Heart right ventricle (tissue), 16 donors: ENCODE data around the gene MS4A18. TPM values are rescaled to one million over a fixed set of nuclear protein-coding genes. Genes with fewer than 3 reads are reported as not detected.

Experiments used
- ATAC-seq, 8 donors: fragments of 200-7000 bp; cut with Tn5 transposase; one replicate each; pipeline ENCODE4 v1.9.1; 2020; ENCODE audit warnings: mild to moderate bottlenecking in 8 of 8, moderate library complexity in 8 of 8, moderate number of reproducible peaks in 1 of 8
- DNase-seq, 2 donors: peaks; one replicate each; pipeline ENCODE4 v3.0.0-alpha.2; 2020
- H3K27ac ChIP-seq, 10 donors: fragments of 200-600 bp; sonication (generic) in 2 of 10; one replicate each; pipeline versions ENCODE4 v1.5.0 to v1.8.0; 2020 to 2022; ENCODE audit warnings: mild to moderate bottlenecking in 3 of 10
- H3K27me3 ChIP-seq, 7 donors: fragments of 200-600 bp; one replicate each; pipeline ENCODE4 v1.8.0; 2021 to 2022; ENCODE audit warnings: mild to moderate bottlenecking in 2 of 7
- H3K36me3 ChIP-seq, 9 donors: fragments of 200-600 bp; sonication (generic) in 1 of 9; one replicate each; pipeline versions ENCODE4 v1.5.0 to v1.8.0; 2020 to 2022; ENCODE audit warnings: mild to moderate bottlenecking in 2 of 9
- H3K4me1 ChIP-seq, 9 donors: fragments of 200-600 bp; sonication (generic) in 1 of 9; one replicate each; pipeline versions ENCODE4 v1.5.0 to v1.8.0; 2020 to 2022; ENCODE audit warnings: mild to moderate bottlenecking in 4 of 9
- H3K4me3 ChIP-seq, 10 donors: fragments of 200-600 bp; sonication (generic) in 2 of 10; one replicate each; pipeline versions ENCODE4 v1.5.0 to v1.8.0; 2020 to 2022; ENCODE audit warnings: mild to moderate bottlenecking in 7 of 10, moderate library complexity in 2 of 10
- H3K9me3 ChIP-seq, 11 donors: fragments of 200-600 bp in 10 of 11; sonication (generic) in 2 of 11; one replicate each; pipeline versions ENCODE4 v1.5.0 to v1.8.0; 2013 to 2022; ENCODE audit warnings: mild to moderate bottlenecking in 2 of 11, control low read depth in 1 of 11, moderate library complexity in 1 of 11
- WGBS, 2 donors: extraction: QIAGEN DNeasy Blood & Tissue Kit; methylation state at CpG; one replicate each; pipeline ENCODE4 v1.1.7; 2013; ENCODE audit warnings: inconsistent platforms in 1 of 2; 5-methylcytosine and 5-hydroxymethylcytosine counted together
- intact Hi-C, 10 donors: fragments of 100-400 bp; cut with DNase I; formaldehyde crosslinking; loops; one replicate each; pipeline versions ENCODE4 v1.11.1 to v1.14.2; 2022
- polyA plus RNA-seq, 2 donors: library from polyadenylated mRNA; stranded (reverse); fragments of 200-250 nt; gene quantifications; one replicate each; pipeline ENCODE4 v1.2.3, GENCODE V29; 2013
- total RNA-seq, 10 donors: library from RNA; stranded (reverse); fragmentation: NEBNext Ultra II Directional in 3 of 10; extraction: Animal tissue kit (Norgen Biotek cat#: 25700) in 3 of 10; gene quantifications; one replicate each; pipeline versions ENCODE4 v1.2.1 to v1.2.4, GENCODE V29; 2021 to 2023
- TF ChIP-seq, protein P1 (sequence below), 9 donors: fragments of 200-600 bp; sonication (generic) in 2 of 9; IDR thresholded peaks; one replicate each; pipeline versions ENCODE4 v1.5.0 to v1.8.0; 2021 to 2022; ENCODE audit warnings: antibody characterized with exemption in 9 of 9, mild to moderate bottlenecking in 5 of 9, moderate library complexity in 1 of 9
- donor health status: Arrhythmogenic right ventricular cardiomyopathy.
- donor health status: ischemic (EF 13 %, LVEDD 7.1; RV severe dilation, severe dysfunction).
- donor health status: healthy with polysubstance abuse.
- donor health status: DM: no; HTN: yes; CAD: no.
- donor health status: DM: no; HTN: no; CAD: no.
- donor health status: ischemic (EF 25% LVEDD 6.9; RV normal size, moderate dysfunction).
- donor health status: ischemic (EF 25% LVEDD 5.7; RV mildly dilated, moderate dysfunction).
- donor health status: healthy.
- donor health status: DM: yes; HTN: yes; CAD: no.
- donor health status: Ischemic cardiomyopathy.
- donor health status: ischemic (EF 35%, LVEDD 5.7; RV mildly dilated, moderate dysfunction).
- donor health status: nonischemic (EF 11% LVEDD 7.7; RV severe dilation, severe dysfunction).
- donor health status: DM: yes; HTN: yes; CAD: no.
- donor health status: PGD.
- donor health status: ischemic (EF 29% LVEDD 5.4; RV normal size, mild dysfunction).
- donor health status: nonischemic (EF 23%, LVEDD 6.1; RV moderate dilation, normal function).

Gene MS4A18
- total and polyA plus RNA-seq, 12 donors, result not detected

DNA sequence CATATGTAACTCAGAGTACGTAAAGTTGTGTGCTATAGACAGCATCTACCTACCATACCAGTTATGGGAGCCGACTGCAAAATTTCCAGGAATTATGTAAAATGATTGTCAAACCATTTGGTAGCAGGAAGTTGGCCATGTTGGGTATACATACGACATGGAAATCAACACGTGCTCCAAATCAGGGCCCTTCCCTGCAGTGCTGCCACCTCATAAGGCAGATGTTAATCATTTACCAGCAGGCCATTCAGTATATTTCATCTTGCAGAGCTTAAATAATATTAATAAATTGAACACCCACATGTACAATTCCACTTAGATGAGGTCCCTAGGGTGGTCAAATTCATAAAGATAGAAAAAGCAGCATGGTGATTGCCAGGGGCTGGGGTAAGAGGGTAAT lies 9.8 kb downstream of the MS4A18 start:
- no peaks in the 10 kb centered on the region for H3K9me3 ChIP-seq
- 82 to 88% methylated on average over 4 of the region's 4 CpGs for WGBS, 2 donors
- TF ChIP-seq, protein P1, sequence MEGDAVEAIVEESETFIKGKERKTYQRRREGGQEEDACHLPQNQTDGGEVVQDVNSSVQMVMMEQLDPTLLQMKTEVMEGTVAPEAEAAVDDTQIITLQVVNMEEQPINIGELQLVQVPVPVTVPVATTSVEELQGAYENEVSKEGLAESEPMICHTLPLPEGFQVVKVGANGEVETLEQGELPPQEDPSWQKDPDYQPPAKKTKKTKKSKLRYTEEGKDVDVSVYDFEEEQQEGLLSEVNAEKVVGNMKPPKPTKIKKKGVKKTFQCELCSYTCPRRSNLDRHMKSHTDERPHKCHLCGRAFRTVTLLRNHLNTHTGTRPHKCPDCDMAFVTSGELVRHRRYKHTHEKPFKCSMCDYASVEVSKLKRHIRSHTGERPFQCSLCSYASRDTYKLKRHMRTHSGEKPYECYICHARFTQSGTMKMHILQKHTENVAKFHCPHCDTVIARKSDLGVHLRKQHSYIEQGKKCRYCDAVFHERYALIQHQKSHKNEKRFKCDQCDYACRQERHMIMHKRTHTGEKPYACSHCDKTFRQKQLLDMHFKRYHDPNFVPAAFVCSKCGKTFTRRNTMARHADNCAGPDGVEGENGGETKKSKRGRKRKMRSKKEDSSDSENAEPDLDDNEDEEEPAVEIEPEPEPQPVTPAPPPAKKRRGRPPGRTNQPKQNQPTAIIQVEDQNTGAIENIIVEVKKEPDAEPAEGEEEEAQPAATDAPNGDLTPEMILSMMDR (IDR thresholded peaks at IDR 0.05), result no peak

DNA sequence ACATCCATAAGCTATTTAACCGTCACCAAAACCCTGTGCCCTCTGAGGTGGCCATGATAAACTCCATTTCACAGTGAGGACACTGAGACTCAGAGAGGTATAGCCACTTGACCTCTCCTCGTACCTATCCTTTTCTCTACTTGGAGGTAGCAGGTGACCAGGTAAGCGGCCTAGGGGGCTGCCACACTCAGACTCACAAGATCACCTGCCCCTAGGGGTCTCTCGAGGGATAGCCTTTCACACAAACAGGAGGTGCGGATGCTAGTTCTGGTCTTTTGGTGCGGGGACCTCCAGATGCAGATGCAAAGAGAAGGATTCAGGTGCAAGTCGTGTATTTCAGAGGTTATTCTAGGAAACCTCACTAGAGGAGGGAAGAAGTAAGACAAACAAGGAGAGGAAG lies 14.6 kb downstream of the MS4A18 start:
- Histone ChIP-seq H3K9me3 (peaks cover 0 to 15% (median 0%) of the 10 kb centered on the region in 11 donors), H3K27me3 (peaks cover 0 to 25% (median 9%) of the 10 kb centered on the region in 7 donors), H3K4me3 (no peak overlapping the region), H3K4me1 (no peaks in the 10 kb centered on the region), H3K36me3 (no peaks in the 10 kb centered on the region), H3K27ac (no peak overlapping the region)
- intact Hi-C loops, result no loop called here
- ATAC-seq, result no peak
- TF ChIP-seq, protein P1 (IDR thresholded peaks at IDR 0.05), result no peak
- DNase-seq, result no peak
- WGBS, 2 donors, result 62 to 69% methylated on average over 7 of the region's 7 CpGs

More for the DNA sequence above, 9.8 kb downstream of the MS4A18 start:
- DNase-seq (no peak), ATAC-seq (no peak)
- no peak overlapping the region for H3K4me3 ChIP-seq
- no peak overlapping the region for H3K27ac ChIP-seq
- peaks cover 0 to 21% (median 5%) of the 10 kb centered on the region in 7 donors for H3K27me3 ChIP-seq
- intact Hi-C loops, result no loop called here
- H3K4me1 ChIP-seq, result no peaks in the 10 kb centered on the region
- H3K36me3 ChIP-seq, result no peaks in the 10 kb centered on the region

DNA sequence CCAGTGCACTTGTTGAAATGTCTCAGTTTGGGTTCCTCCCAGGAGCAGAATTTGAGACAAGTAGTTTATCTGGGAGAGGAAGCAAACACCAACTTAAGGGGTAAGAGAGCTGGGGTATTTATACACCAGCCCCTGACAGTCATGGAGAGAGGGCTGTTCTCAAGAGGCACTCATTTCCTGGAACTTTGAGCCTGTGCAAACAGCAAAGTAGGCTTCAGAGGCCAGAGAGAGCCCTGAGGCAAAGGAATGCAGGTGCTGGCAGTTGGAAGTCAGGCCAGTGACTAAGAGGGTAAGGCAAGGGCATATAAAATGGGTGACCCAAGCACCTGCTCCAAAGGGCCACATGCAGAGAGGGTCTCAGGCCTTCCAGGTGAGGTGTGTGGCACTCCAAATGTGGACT lies 16.1 kb downstream of the MS4A18 start:
- H3K4me3 ChIP-seq, result no peak overlapping the region
- no peak overlapping the region for H3K27ac ChIP-seq
- ATAC-seq (no peak), DNase-seq (no peak)
- H3K9me3 ChIP-seq, result peaks cover 0 to 26% (median 0%) of the 10 kb centered on the region in 11 donors
- intact Hi-C loops, result loop anchor here in 1 of 10 donors (10.0 kb wide), 1 partner anchor 56 kb away; no protein-coding TSS in a partner anchor
- no peaks in the 10 kb centered on the region for H3K36me3 ChIP-seq
- H3K4me1 ChIP-seq, result no peaks in the 10 kb centered on the region
- peaks cover 0 to 25% (median 9%) of the 10 kb centered on the region in 7 donors for H3K27me3 ChIP-seq
- TF ChIP-seq, protein P1 (IDR thresholded peaks at IDR 0.05), result no peak

DNA sequence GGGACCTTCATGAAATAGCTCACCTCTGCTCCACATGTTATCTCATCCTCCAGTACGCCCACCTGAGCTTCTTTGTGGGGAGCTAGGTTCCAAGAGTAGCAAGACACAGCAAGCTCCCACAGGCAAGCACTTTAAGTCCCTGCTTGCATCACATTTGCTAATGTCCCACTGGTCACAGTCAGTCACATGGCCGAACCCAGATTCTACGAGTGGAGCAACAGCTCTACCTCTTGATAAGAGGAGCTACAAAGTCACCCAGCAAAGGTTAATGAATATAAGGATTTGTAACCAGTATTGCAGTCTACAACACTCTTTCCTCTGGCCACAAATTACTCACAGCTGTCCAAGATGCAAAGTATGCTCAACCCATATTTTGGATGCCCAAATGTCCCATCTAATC lies 16.9 kb downstream of the MS4A18 start:
- no peaks in the 10 kb centered on the region for H3K36me3 ChIP-seq
- WGBS, 2 donors, result 72 to 78% methylated on average over 3 of the region's 3 CpGs
- no peaks in the 10 kb centered on the region for H3K4me1 ChIP-seq
- peaks cover 0 to 26% (median 0%) of the 10 kb centered on the region in 11 donors for H3K9me3 ChIP-seq
- H3K27me3 ChIP-seq, result peaks cover 0 to 23% (median 6%) of the 10 kb centered on the region in 7 donors
- intact Hi-C loops, result loop anchor here in 1 of 10 donors (10.0 kb wide), 1 partner anchor 57 kb away; no protein-coding TSS in a partner anchor
- no peak for DNase-seq
- no peak for ATAC-seq
- TF ChIP-seq, protein P1 (IDR thresholded peaks at IDR 0.05), result no peak
- H3K4me3 ChIP-seq, result no peak overlapping the region
- H3K27ac ChIP-seq, result no peak overlapping the region
